CD14-positive monocyte (primary cell): ENCODE measurements around the gene ADRA2C. TPM values are rescaled to one million over a fixed set of nuclear protein-coding genes. Genes with fewer than 3 reads are reported as not detected.

Experiments used
- DNase-seq, 3 donors: peaks; one replicate each; pipeline ENCODE4 v3.0.0-alpha.2; 2011 to 2022
- H2AFZ ChIP-seq: 2 replicates; pipeline ENCODE4 v1.6.0; 2012; ENCODE audit warnings: mild to moderate bottlenecking, low read depth, low read length, inconsistent platforms; ENCODE audit not compliant: insufficient read depth, poor library complexity, severe bottlenecking
- H3K27ac ChIP-seq, 2 donors: 1 replicate in 1 of 2; 2 replicates in 1 of 2; pipeline ENCODE4 v1.5.1; 2012 to 2013; ENCODE audit warnings: low read length in 2 of 2, control low read depth in 1 of 2, inconsistent platforms in 1 of 2, low read depth in 1 of 2, mild to moderate bottlenecking in 1 of 2
- H3K27me3 ChIP-seq, 2 donors: one replicate each; pipeline versions ENCODE4 v1.6.0 to v1.6.1; 2011 to 2013; ENCODE audit warnings: low read length in 2 of 2; ENCODE audit not compliant: control insufficient read depth in 2 of 2, insufficient read depth in 2 of 2
- H3K36me3 ChIP-seq, 2 donors: replicated peaks in 1 of 2; 1 replicate in 1 of 2; 2 replicates in 1 of 2; pipeline versions ENCODE4 v1.5.1 to v1.6.1; 2012 to 2013; ENCODE audit warnings: low read length in 2 of 2, control low read depth in 1 of 2, inconsistent platforms in 1 of 2, mild to moderate bottlenecking in 1 of 2; ENCODE audit not compliant: insufficient read depth in 2 of 2, control insufficient read depth in 1 of 2
- H3K4me1 ChIP-seq, 2 donors: 1 replicate in 1 of 2; 2 replicates in 1 of 2; pipeline versions ENCODE4 v1.5.1 to v1.6.1; 2012 to 2013; ENCODE audit warnings: low read length in 2 of 2, control low read depth in 1 of 2, inconsistent platforms in 1 of 2, mild to moderate bottlenecking in 1 of 2, moderate library complexity in 1 of 2; ENCODE audit not compliant: insufficient read depth in 2 of 2, control insufficient read depth in 1 of 2
- H3K4me2 ChIP-seq: replicated peaks from 2 replicates; pipeline ENCODE3; 2012; ENCODE audit warnings: low read length, moderate library complexity, mild to moderate bottlenecking; ENCODE audit not compliant: poor library complexity, severe bottlenecking; ENCODE audit errors: extremely low read depth
- H3K4me3 ChIP-seq, 3 experiments: fragments of 200-600 bp in 1 of 3; sonication (generic) in 1 of 3; replicated peaks in 1 of 3; 1 replicate in 2 of 3; 2 replicates in 1 of 3; pipeline ENCODE4 v1.5.1; 2011 to 2013; ENCODE audit warnings: low read length in 3 of 3, mild to moderate bottlenecking in 3 of 3, control low read depth in 2 of 3, low read depth in 2 of 3, inconsistent platforms in 1 of 3, moderate library complexity in 1 of 3
- H3K79me2 ChIP-seq: 2 replicates; pipeline ENCODE4 v1.6.0; 2012; ENCODE audit warnings: mild to moderate bottlenecking, control low read depth, inconsistent platforms, low read length, moderate library complexity; ENCODE audit not compliant: insufficient read depth
- H3K9ac ChIP-seq: 2 replicates; pipeline ENCODE4 v1.6.0; 2017; ENCODE audit warnings: low read length, mild to moderate bottlenecking; ENCODE audit not compliant: insufficient read depth, poor library complexity, severe bottlenecking
- H3K9me3 ChIP-seq, 2 donors: replicated peaks in 1 of 2; 1 replicate in 1 of 2; 2 replicates in 1 of 2; pipeline versions ENCODE4 v1.5.1 to v1.6.1; 2012 to 2013; ENCODE audit warnings: low read length in 2 of 2, control low read depth in 1 of 2; ENCODE audit not compliant: control insufficient read depth in 1 of 2, insufficient read depth in 1 of 2
- H4K20me1 ChIP-seq: 2 replicates; pipeline ENCODE4 v1.6.0; 2012; ENCODE audit warnings: mild to moderate bottlenecking, low read length, control low read depth, moderate library complexity; ENCODE audit not compliant: insufficient read depth
- H3K27ac Mint-ChIP-seq, 7 donors: one replicate each; pipeline ENCODE4 v1.8.0; 2020; ENCODE audit warnings: mild to moderate bottlenecking in 7 of 7, mixed read lengths in 7 of 7, moderate library complexity in 6 of 7, inconsistent platforms in 2 of 7
- H3K27me3 Mint-ChIP-seq, 3 donors: one replicate each; pipeline ENCODE4 v1.8.0; 2021 to 2022; ENCODE audit warnings: low read depth in 3 of 3, mild to moderate bottlenecking in 3 of 3, mixed read lengths in 3 of 3, moderate library complexity in 3 of 3, inconsistent platforms in 1 of 3
- H3K36me3 Mint-ChIP-seq, 2 donors: one replicate each; pipeline ENCODE4 v1.8.0; 2020; ENCODE audit warnings: mixed read lengths in 2 of 2, inconsistent platforms in 1 of 2, mild to moderate bottlenecking in 1 of 2
- H3K4me1 Mint-ChIP-seq: one replicate; pipeline ENCODE4 v1.8.0; 2020; ENCODE audit warnings: mild to moderate bottlenecking, mixed read lengths
- H3K4me3 Mint-ChIP-seq, 2 donors: one replicate each; pipeline ENCODE4 v1.8.0; 2020; ENCODE audit warnings: mild to moderate bottlenecking in 2 of 2, mixed read lengths in 2 of 2, moderate library complexity in 1 of 2
- H3K9me3 Mint-ChIP-seq, 7 donors: one replicate each; pipeline ENCODE4 v1.8.0; 2020 to 2022; ENCODE audit warnings: mixed read lengths in 7 of 7, mild to moderate bottlenecking in 6 of 7, moderate library complexity in 6 of 7, inconsistent platforms in 2 of 7
- WGBS: methylation state at CpG from one replicate; pipeline ENCODE4 v1.1.5; 2013; ENCODE audit warnings: missing lambda C conversion rate; ENCODE audit not compliant: insufficient coverage; 5-methylcytosine and 5-hydroxymethylcytosine counted together
- intact Hi-C, 2 donors: fragments of 100-400 bp; cut with micrococcal nuclease; formaldehyde crosslinking; loops; one replicate each; pipeline versions ENCODE4 v1.15.0 to v1.15.1; 2023
- polyA minus RNA-seq: library from RNA; depleted of rRNA, polyadenylated mRNA; stranded (reverse); fragments of >200 nt; gene quantifications from 2 replicates; pipeline ENCODE4 v1.2.3, GENCODE V29; 2012
- polyA plus RNA-seq, 3 donors: library from polyadenylated mRNA; depleted of rRNA in 1 of 3; unstranded in 2 of 3; stranded (reverse) in 1 of 3; fragments of 300-500 nt in 2 of 3; fragments of >200 nt in 1 of 3; fragmentation: Illumina TruSeq in 2 of 3; gene quantifications; 1 replicate in 2 of 3; 2 replicates in 1 of 3; pipeline ENCODE4 v1.2.3, GENCODE V29; 2012 to 2021
- total RNA-seq, 12 experiments: library from RNA in 1 of 12; stranded (reverse) in 1 of 12; fragments of 120-200 nt in 1 of 12; gene quantifications; one replicate each; pipeline ENCODE4 v1.2.4 and lab custom pipeline; 2013 to 2026; ENCODE audit warnings: mixed read lengths in 6 of 12, inconsistent platforms in 1 of 12
- TF ChIP-seq, protein P1 (sequence below): fragments of 200-600 bp; IDR thresholded peaks from one replicate; pipeline ENCODE4 v1.8.0; 2022; ENCODE audit warnings: antibody characterized with exemption, mild to moderate bottlenecking

Gene ADRA2C
- total RNA-seq (2013): not detected
- not detected for polyA plus RNA-seq
- not detected in 2 replicates for polyA minus RNA-seq
- total RNA-seq (lab: John Stamatoyannopoulos, UW): 0 to 0.12 (median 0) reads per million in 11 experiments

DNA sequence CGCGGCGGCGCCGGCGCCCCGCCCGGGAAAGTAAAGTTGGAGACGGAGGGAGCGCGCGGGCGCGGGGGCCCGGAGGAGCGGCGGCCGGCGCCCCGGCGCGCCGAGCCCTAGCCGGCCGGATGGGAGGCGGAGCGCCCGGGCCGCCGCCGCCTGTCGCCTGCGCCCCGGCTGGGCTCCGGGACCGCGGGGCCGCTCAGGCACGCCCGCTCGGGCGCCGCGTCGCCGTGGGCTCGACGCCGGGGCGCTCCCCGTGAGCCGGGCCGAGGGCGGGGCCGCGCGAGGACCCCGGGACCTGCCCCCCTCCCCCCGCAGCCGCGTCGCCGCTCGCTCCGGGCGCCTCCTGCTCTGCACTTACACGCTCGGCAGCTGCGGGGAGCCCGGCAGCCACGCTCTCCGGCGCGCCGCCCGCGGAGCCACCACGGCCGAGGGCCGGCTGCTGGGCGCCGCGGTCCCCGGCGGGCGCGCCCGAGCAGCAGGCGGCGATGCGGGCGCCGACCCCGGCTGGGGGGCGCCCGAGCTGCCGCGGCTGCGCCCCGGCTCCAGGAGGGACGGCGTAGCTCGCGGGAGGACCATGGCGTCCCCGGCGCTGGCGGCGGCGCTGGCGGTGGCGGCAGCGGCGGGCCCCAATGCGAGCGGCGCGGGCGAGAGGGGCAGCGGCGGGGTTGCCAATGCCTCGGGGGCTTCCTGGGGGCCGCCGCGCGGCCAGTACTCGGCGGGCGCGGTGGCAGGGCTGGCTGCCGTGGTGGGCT is at the start of gene ADRA2C:
TSS of gene ADRA2C (plus strand) at position 350 of the 749 bp plus-strand sequence. CDS start at position 572, 222 bp downstream.
- intact Hi-C loops: no loop called here
- Mint-ChIP-seq H3K4me1 (peaks cover 4% of the 10 kb centered on the region), H3K9me3 (peaks cover 0 to 12% (median 6%) of the 10 kb centered on the region in 7 donors), H3K27ac (no peak within 1 kb of the TSS), H3K36me3 (peaks cover 0 to 4% of the 10 kb centered on the region in 2 donors), H3K27me3 (peaks cover 34 to 60% (median 49%) of the 10 kb centered on the region in 3 donors), H3K4me3 (peak within 1 kb of the TSS in 1 of 2 donors; percentile 86)
- Histone ChIP-seq H3K4me2 (no peak within 1 kb of the TSS), H3K27me3 (peaks cover 2 to 43% of the 10 kb centered on the region in 2 donors), H2AFZ (no peak within 1 kb of the TSS), H3K4me1 (no peaks in the 10 kb centered on the region), H3K9ac (no peak within 1 kb of the TSS), H3K9me3 (no peaks in the 10 kb centered on the region), H4K20me1 (no peaks in the 10 kb centered on the region), H3K27ac (no peak within 1 kb of the TSS), H3K79me2 (no peaks in the 10 kb centered on the region), H3K36me3 (no peaks in the 10 kb centered on the region), H3K4me3 (no peak within 1 kb of the TSS)
- TF ChIP-seq, protein P1, sequence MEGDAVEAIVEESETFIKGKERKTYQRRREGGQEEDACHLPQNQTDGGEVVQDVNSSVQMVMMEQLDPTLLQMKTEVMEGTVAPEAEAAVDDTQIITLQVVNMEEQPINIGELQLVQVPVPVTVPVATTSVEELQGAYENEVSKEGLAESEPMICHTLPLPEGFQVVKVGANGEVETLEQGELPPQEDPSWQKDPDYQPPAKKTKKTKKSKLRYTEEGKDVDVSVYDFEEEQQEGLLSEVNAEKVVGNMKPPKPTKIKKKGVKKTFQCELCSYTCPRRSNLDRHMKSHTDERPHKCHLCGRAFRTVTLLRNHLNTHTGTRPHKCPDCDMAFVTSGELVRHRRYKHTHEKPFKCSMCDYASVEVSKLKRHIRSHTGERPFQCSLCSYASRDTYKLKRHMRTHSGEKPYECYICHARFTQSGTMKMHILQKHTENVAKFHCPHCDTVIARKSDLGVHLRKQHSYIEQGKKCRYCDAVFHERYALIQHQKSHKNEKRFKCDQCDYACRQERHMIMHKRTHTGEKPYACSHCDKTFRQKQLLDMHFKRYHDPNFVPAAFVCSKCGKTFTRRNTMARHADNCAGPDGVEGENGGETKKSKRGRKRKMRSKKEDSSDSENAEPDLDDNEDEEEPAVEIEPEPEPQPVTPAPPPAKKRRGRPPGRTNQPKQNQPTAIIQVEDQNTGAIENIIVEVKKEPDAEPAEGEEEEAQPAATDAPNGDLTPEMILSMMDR: no peak
- WGBS: under 1% methylated on average over 130 of the region's 131 CpGs
- DNase-seq: no peak

DNA sequence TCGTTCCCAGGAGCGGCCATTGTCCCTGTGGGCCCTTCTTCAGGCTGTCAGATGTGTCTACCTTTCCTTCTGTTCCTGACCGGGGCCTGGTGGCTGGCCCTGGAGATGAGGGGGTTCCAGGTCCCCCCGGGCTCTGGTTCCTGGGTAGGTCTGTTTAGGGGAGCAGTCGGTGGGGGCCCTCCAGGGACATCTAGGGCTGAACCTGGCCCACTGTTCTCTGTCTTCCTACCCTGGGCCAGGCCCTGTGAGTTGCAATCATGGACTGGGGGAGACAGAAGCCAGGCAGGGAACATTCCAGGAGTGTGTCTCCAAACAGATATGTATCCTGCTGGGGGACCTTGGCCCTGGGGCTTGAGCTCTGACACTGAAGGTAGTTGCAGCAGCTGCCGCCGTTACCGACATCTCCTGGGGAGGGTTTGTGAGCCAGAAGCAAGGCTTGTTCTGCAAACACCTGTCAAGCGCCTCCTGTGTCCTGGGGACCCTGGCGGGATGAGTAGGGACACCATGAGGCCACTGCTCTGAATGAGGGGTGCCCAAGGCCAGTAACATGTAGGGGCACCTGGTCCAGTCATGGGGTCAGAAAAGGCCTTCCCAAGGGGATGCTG is 49.5 kb upstream of the ADRA2C start:
- no peak overlapping the region for H2AFZ ChIP-seq
- H3K36me3 Mint-ChIP-seq: no peaks in the 10 kb centered on the region

More for the DNA sequence above, 49.5 kb upstream of the ADRA2C start:
- peaks cover 7 to 8% of the 10 kb centered on the region in 2 donors for H3K9me3 ChIP-seq
- H3K4me3 ChIP-seq: no peak overlapping the region
- no peak overlapping the region for H3K4me2 ChIP-seq
- TF ChIP-seq, protein P1: no peak
- DNase-seq: no peak
- Mint-ChIP-seq H3K27me3 (peaks cover 7 to 13% (median 8%) of the 10 kb centered on the region in 3 donors), H3K9me3 (peaks cover 0 to 10% (median 7%) of the 10 kb centered on the region in 7 donors), H3K27ac (no peak overlapping the region), H3K4me1 (no peaks in the 10 kb centered on the region), H3K4me3 (no peak overlapping the region)
- intact Hi-C loops: no loop called here
- H3K27me3 ChIP-seq: no peaks in the 10 kb centered on the region
- H3K9ac ChIP-seq: no peak overlapping the region
- no peaks in the 10 kb centered on the region for H3K79me2 ChIP-seq
- WGBS: 89% methylated on average over 6 of the region's 10 CpGs
- no peaks in the 10 kb centered on the region for H3K36me3 ChIP-seq
- H3K4me1 ChIP-seq: no peaks in the 10 kb centered on the region
- no peaks in the 10 kb centered on the region for H4K20me1 ChIP-seq
- H3K27ac ChIP-seq: no peak overlapping the region
